Subcutaneous preadipocyte (primary cell): ENCODE data around the gene LINGO3. TPM values are rescaled to one million over a fixed set of nuclear protein-coding genes. Genes with fewer than 3 reads are reported as not detected.

ENCODE experiments used
- total RNA-seq: library from RNA; depleted of rRNA; stranded (reverse); fragments of >200 nt; gene quantifications from 2 replicates; pipeline ENCODE4 v1.2.3, GENCODE V29; 2012

The LINGO3 gene
- total RNA-seq, result not detected in 2 replicates

DNA sequence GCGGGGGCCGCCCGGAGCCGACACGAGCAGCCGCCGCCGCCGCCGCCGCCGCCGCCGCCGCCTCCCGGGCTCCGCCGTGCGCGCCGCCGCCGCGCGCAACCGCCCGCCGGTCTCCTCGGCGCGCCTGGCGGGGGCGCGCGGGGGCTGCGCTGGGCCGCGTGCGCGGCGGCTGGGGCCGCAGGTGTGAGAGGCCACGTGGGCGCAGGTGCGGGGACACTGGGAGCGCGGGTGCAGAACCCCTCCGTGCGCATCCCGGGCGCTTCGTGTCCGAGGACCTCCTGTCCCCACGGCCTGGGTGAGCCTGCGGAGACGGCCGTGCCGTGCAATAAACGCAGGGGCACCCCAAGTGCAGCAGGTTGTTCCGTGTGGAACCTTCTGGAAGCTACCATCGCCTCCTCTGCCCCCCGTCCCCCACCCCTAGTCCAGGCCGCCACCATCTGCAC is at the start of gene LINGO3:
Gene LINGO3, minus strand, starts transcription at position 41 of the 443 bp plus-strand sequence. CDS start 16,378 bp downstream, outside the sequence.

DNA sequence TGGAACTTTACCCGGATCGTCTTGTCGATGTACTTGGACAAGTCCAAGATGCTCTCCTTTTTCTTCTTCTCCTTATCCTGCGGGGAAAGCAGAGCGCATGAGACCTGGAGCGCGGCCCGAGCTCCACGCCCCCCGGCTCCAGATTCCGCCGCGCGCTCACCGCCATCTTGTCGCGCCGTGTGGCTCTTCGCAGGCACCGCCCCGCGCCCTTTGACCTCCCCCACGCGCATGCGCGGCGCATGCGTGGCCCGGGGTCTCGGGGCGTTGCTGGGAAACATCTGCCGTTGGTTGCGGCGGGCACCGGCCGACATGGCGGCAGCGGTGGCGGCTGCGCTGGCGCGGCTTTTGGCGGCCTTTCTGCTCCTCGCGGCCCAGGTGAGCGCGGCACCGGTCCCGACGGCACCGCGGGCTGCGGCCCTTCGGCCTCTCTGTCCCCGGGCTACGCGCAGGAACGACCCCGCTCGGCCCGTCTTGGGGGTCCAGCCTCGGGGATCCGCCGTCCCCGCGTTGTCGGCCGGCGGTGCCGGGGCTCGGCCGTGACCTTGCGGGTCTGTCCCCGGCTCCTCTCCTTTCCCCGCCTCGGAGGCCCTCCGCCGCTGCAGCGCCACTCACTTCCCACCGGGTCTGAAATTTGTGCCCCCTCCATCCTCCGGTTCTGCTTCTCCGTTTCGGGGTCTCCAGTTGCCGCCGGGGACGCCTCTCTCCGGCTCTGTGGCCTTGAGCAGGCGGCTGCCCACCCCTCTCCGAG is 20.6 kb upstream of the LINGO3 start, which contains the start of the genes LSM7 and SPPL2B:
Gene LSM7, minus strand, starts transcription at position 186 of the 748 bp plus-strand sequence. Its CDS starts 20 bp downstream, at position 166.
Gene SPPL2B, plus strand, starts transcription at position 284 of the 748 bp plus-strand sequence. Its CDS starts 26 bp downstream, at position 310.

DNA sequence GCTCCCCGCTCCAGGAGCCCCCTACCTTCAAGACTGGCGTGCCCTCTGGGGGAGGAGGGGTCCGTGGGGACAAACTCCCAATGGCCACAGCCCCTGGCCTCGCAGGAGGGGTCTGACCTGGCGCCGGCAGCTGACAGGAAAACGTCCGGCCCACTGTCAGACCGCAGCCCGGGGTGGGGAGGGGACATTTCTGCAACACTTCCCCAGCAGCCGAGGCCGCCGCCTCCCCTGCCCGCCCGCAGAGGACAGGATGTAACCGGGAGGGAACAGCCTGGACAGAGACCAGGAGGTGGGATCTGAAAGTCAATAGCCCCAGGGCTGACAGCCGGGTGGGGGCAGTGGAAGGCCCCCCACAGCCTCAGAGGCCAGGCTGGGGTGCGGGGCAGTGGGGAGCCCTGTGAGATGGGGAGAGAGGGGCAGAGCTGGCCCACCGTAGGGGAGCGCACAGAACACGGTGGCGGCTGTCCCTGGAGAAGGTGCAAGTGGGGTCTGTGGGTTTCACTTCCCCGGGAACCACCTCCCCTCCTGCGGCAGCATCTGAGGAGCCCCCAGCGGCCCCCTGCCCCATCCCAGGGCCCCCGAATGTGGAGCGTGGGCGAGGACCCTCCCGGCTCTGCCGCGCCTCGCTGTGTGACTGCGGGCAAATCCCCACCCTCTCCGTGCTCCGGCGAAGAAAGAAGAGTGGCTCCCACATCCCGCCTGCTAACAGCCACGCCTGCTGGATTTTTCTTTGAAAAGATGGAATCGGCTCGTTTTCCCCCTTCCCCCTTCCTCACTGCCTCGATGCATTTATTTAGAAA is 25.7 kb downstream of the LINGO3 start, which contains the start of gene PEAK3:
Gene PEAK3, minus strand, starts transcription at position 114 of the 800 bp plus-strand sequence. CDS start 1,244 bp downstream, outside the sequence.

Other genes with a start within 250 kb of the LINGO3 start
- 42.3 and 79.2 TPM in 2 replicates for gene MOB3A, start 211.8 kb downstream of the LINGO3 start, total RNA-seq
- 2.2 and 2.5 TPM in 2 replicates for gene IZUMO4, start 211.2 kb downstream of the LINGO3 start, total RNA-seq
- 123 and 169 TPM in 2 replicates for gene AP3D1, start 156.6 kb downstream of the LINGO3 start, total RNA-seq
- 11.4 and 28.9 TPM in 2 replicates for gene DOT1L, start 144.2 kb downstream of the LINGO3 start, total RNA-seq
- gene PLEKHJ1, start 71.8 kb downstream of the LINGO3 start, total RNA-seq, result 46.7 TPM in 2 replicates
- gene SF3A2, start 71.3 kb downstream of the LINGO3 start, total RNA-seq, result 30.9 and 32.1 TPM in 2 replicates
- gene AMH, start 58.8 kb downstream of the LINGO3 start, total RNA-seq, result 0.37 and 2.0 TPM in 2 replicates
- not detected in 2 replicates for gene JSRP1, start 51.7 kb downstream of the LINGO3 start, total RNA-seq
- gene PEAK3, start 26.0 kb downstream of the LINGO3 start, total RNA-seq, result not detected in 2 replicates
- gene LSM7, start 20.4 kb upstream of the LINGO3 start, total RNA-seq, result 83.1 and 131 TPM in 2 replicates
- 23.1 and 26.2 TPM in 2 replicates for gene SPPL2B, start 20.5 kb upstream of the LINGO3 start, total RNA-seq
- under 0.01 TPM in 1 of 2 replicates, not detected in the other for gene TMPRSS9, start 52.1 kb upstream of the LINGO3 start, total RNA-seq
- 38.1 and 41.2 TPM in 2 replicates for gene TIMM13, start 119.4 kb upstream of the LINGO3 start, total RNA-seq
- 70.9 and 146 TPM in 2 replicates for gene LMNB2, start 148.8 kb upstream of the LINGO3 start, total RNA-seq
- gene GADD45B, start 168.0 kb upstream of the LINGO3 start, total RNA-seq, result 20.3 and 22.4 TPM in 2 replicates